Neuronal stem cell (in vitro differentiated cells): ENCODE results near the gene RIPK1.
A peak's percentile ranks its signal among the peaks of the same experiment; 100 is the strongest.

Experiments used
- DNase-seq: peaks from one replicate; pipeline ENCODE4 v3.0.0-alpha.2; 2013; ENCODE audit warnings: low spot score
- H2AFZ ChIP-seq: one replicate; pipeline ENCODE4 v1.6.1; 2013; ENCODE audit warnings: mild to moderate bottlenecking, low read length, inconsistent platforms
- H2AK5ac ChIP-seq: 2 replicates; pipeline ENCODE4 v1.6.1; 2013; ENCODE audit warnings: low read depth, mild to moderate bottlenecking, inconsistent platforms, low read length, moderate library complexity, mixed read lengths
- H2BK120ac ChIP-seq: 2 replicates; pipeline ENCODE4 v1.6.1; 2013; ENCODE audit warnings: low read depth, mild to moderate bottlenecking, inconsistent platforms, low read length, moderate library complexity, mixed read lengths
- H2BK12ac ChIP-seq: one replicate; pipeline ENCODE4 v1.6.1; 2013; ENCODE audit warnings: low read length, inconsistent platforms
- H2BK15ac ChIP-seq: 2 replicates; pipeline ENCODE4 v1.6.1; 2013; ENCODE audit warnings: mild to moderate bottlenecking, low read length, inconsistent platforms, mixed read lengths
- H2BK5ac ChIP-seq: one replicate; pipeline ENCODE4 v1.6.1; 2013; ENCODE audit warnings: inconsistent platforms, mild to moderate bottlenecking, low read length, moderate library complexity
- H3K14ac ChIP-seq: one replicate; pipeline ENCODE4 v1.6.1; 2013; ENCODE audit warnings: low read length, inconsistent platforms
- H3K18ac ChIP-seq: 2 replicates; pipeline ENCODE4 v1.6.1; 2013; ENCODE audit warnings: low read length, inconsistent platforms
- H3K23ac ChIP-seq: 2 replicates; pipeline ENCODE4 v1.6.1; 2013; ENCODE audit warnings: low read depth, mild to moderate bottlenecking, mixed read lengths, low read length, inconsistent platforms; ENCODE audit not compliant: poor library complexity
- H3K27ac ChIP-seq: replicated peaks from 3 replicates; pipeline ENCODE4 v1.5.1; 2013; ENCODE audit warnings: low read length, inconsistent platforms
- H3K27me3 ChIP-seq, 3 experiments: 2 replicates each; pipeline ENCODE4 v1.6.1; 2013; ENCODE audit warnings: low read length in 3 of 3, mild to moderate bottlenecking in 2 of 3, inconsistent platforms in 1 of 3, low read depth in 1 of 3, mixed read lengths in 1 of 3, moderate library complexity in 1 of 3; ENCODE audit not compliant: control insufficient read depth in 3 of 3, insufficient read depth in 3 of 3
- H3K36me3 ChIP-seq, 2 donors: replicated peaks in 1 of 2; 2 replicates each; pipeline ENCODE4 v1.6.1; 2013; ENCODE audit warnings: low read length in 2 of 2; ENCODE audit not compliant: control insufficient read depth in 2 of 2, insufficient read depth in 2 of 2
- H3K4ac ChIP-seq: 2 replicates; pipeline ENCODE4 v1.6.1; 2013; ENCODE audit warnings: inconsistent platforms, mild to moderate bottlenecking, low read length, moderate library complexity
- H3K4me1 ChIP-seq, 2 donors: 1 replicate in 1 of 2; 2 replicates in 1 of 2; pipeline ENCODE4 v1.6.1; 2013; ENCODE audit warnings: low read length in 2 of 2, low read depth in 1 of 2; ENCODE audit not compliant: control insufficient read depth in 2 of 2, insufficient read depth in 1 of 2
- H3K4me2 ChIP-seq: one replicate; pipeline ENCODE4 v1.6.1; 2013; ENCODE audit warnings: mild to moderate bottlenecking, low read length, inconsistent platforms; ENCODE audit not compliant: insufficient read depth, poor library complexity, severe bottlenecking
- H3K4me3 ChIP-seq, 2 donors: 2 replicates each; pipeline ENCODE4 v1.5.1; 2013; ENCODE audit warnings: low read length in 2 of 2, mild to moderate bottlenecking in 2 of 2, inconsistent platforms in 1 of 2, moderate library complexity in 1 of 2
- H3K79me1 ChIP-seq: one replicate; pipeline ENCODE4 v1.6.1; 2013; ENCODE audit warnings: low read depth, mild to moderate bottlenecking, inconsistent platforms, low read length, moderate library complexity
- H3K9ac ChIP-seq: one replicate; pipeline ENCODE4 v1.6.1; 2013; ENCODE audit warnings: mild to moderate bottlenecking, low read depth, low read length, inconsistent platforms; ENCODE audit not compliant: poor library complexity
- H3K9me3 ChIP-seq, 2 donors: replicated peaks in 1 of 2; 2 replicates each; pipeline versions ENCODE3 to v1.6.1; 2013; ENCODE audit warnings: low read length in 2 of 2, mild to moderate bottlenecking in 2 of 2, inconsistent platforms in 1 of 2, low read depth in 1 of 2, mixed read lengths in 1 of 2, moderate library complexity in 1 of 2; ENCODE audit not compliant: control insufficient read depth in 2 of 2, insufficient read depth in 1 of 2
- H4K8ac ChIP-seq: one replicate; pipeline ENCODE4 v1.6.1; 2013; ENCODE audit warnings: low read depth, mild to moderate bottlenecking, inconsistent platforms, low read length, moderate library complexity
- H4K91ac ChIP-seq: one replicate; pipeline ENCODE4 v1.6.1; 2013; ENCODE audit warnings: low read length, low read depth, mild to moderate bottlenecking, inconsistent platforms; ENCODE audit not compliant: poor library complexity
- WGBS, 2 donors: extraction: QIAGEN DNeasy Blood & Tissue Kit; methylation state at CpG; one replicate each; pipeline ENCODE4 v1.1.7; 2013; ENCODE audit warnings: missing lambda C conversion rate in 2 of 2, mixed read lengths in 1 of 2; ENCODE audit not compliant: insufficient read length in 2 of 2, insufficient replicate concordance in 1 of 2; ENCODE audit errors: extremely low coverage in 2 of 2; 5-methylcytosine and 5-hydroxymethylcytosine counted together

RIPK1 gene

GRCh38 chr6:3122823-3123182, 54.5 kb downstream of the RIPK1 start:
- Histone ChIP-seq H4K91ac (no peak overlapping the region), H3K14ac (no peak overlapping the region), H2BK15ac (no peak overlapping the region), H3K4ac (no peak overlapping the region), H3K27me3 (no peaks in the 10 kb centered on the region), H3K23ac (no peak overlapping the region), H3K36me3 (peaks cover 5 to 32% of the 10 kb centered on the region in 2 donors), H3K27ac (no peak overlapping the region), H3K9me3 (no peaks in the 10 kb centered on the region), H3K4me3 (no peak overlapping the region), H2BK5ac (no peak overlapping the region), H3K4me2 (no peak overlapping the region), H2AK5ac (no peak overlapping the region), H2BK120ac (no peak overlapping the region), H3K9ac (no peak overlapping the region), H4K8ac (no peak overlapping the region), H3K18ac (no peak overlapping the region), H3K79me1 (no peaks in the 10 kb centered on the region), H3K4me1 (peaks cover 1 to 6% of the 10 kb centered on the region in 2 donors), H2AFZ (no peak overlapping the region), H2BK12ac (no peak overlapping the region)
- DNase-seq: no peak
- no CpG with 5 or more reads among the region's 9 CpGs for WGBS, 2 donors

- Histone ChIP-seq H4K8ac (no peak overlapping the region), H2BK5ac (no peak overlapping the region), H4K91ac (no peak overlapping the region), H3K4ac (no peak overlapping the region), H3K18ac (no peak overlapping the region), H3K9me3 (no peaks in the 10 kb centered on the region), H3K4me3 (no peak overlapping the region), H2AFZ (no peak overlapping the region), H3K23ac (no peak overlapping the region), H3K27me3 (no peaks in the 10 kb centered on the region), H2BK15ac (no peak overlapping the region), H2BK120ac (no peak overlapping the region), H3K4me1 (peaks cover 0 to 3% of the 10 kb centered on the region in 2 donors), H3K36me3 (peaks cover 17 to 51% of the 10 kb centered on the region in 2 donors), H3K79me1 (no peaks in the 10 kb centered on the region), H3K9ac (no peak overlapping the region), H3K27ac (no peak overlapping the region), H2AK5ac (no peak overlapping the region), H3K14ac (no peak overlapping the region), H3K4me2 (no peak overlapping the region), H2BK12ac (no peak overlapping the region)
- no CpG with 5 or more reads among the region's 8 CpGs for WGBS, 2 donors
- DNase-seq: no peak
These were observed 56.4 kb downstream of the RIPK1 start for GRCh38 chr6:3124667-3125066.

- Histone ChIP-seq H2AFZ (no peak overlapping the region), H3K4me3 (no peak overlapping the region), H3K4me2 (no peak overlapping the region), H3K9ac (peak overlapping the region; percentile 39), H3K27me3 (no peaks in the 10 kb centered on the region), H2BK120ac (no peak overlapping the region), H2BK5ac (no peak overlapping the region), H3K9me3 (no peaks in the 10 kb centered on the region), H3K27ac (no peak overlapping the region), H3K4me1 (peaks cover 0 to 2% of the 10 kb centered on the region in 2 donors), H2BK12ac (no peak overlapping the region), H4K8ac (no peak overlapping the region), H3K14ac (no peak overlapping the region), H3K79me1 (no peaks in the 10 kb centered on the region), H3K36me3 (peaks cover 26 to 55% of the 10 kb centered on the region in 2 donors), H3K18ac (no peak overlapping the region), H4K91ac (no peak overlapping the region), H3K23ac (no peak overlapping the region), H3K4ac (no peak overlapping the region), H2BK15ac (no peak overlapping the region), H2AK5ac (no peak overlapping the region)
- no peak for DNase-seq
- no CpG with 5 or more reads among the region's 2 CpGs for WGBS, 2 donors
These were observed 57.5 kb downstream of the RIPK1 start for GRCh38 chr6:3125815-3126214.

GRCh38 chr6:3128356-3129108, 60.2 kb downstream of the RIPK1 start:
- no CpG with 5 or more reads among the region's 15 CpGs for WGBS, 2 donors
- DNase-seq: no peak

More at GRCh38 chr6:3128356-3129108, 60.2 kb downstream of the RIPK1 start:
- H3K14ac ChIP-seq: no peak overlapping the region
- H2BK120ac ChIP-seq: no peak overlapping the region
- H2AFZ ChIP-seq: no peak overlapping the region
- no peak overlapping the region for H3K4me2 ChIP-seq
- H3K4me3 ChIP-seq: no peak overlapping the region
- no peak overlapping the region for H2BK5ac ChIP-seq
- no peak overlapping the region for H3K9ac ChIP-seq
- peaks cover 2% of the 10 kb centered on the region for H3K79me1 ChIP-seq
- H3K18ac ChIP-seq: no peak overlapping the region
- no peak overlapping the region for H2BK15ac ChIP-seq
- H4K91ac ChIP-seq: no peak overlapping the region
- H2AK5ac ChIP-seq: no peak overlapping the region
- no peak overlapping the region for H2BK12ac ChIP-seq
- no peaks in the 10 kb centered on the region for H3K9me3 ChIP-seq
- peaks cover 38 to 80% of the 10 kb centered on the region in 2 donors for H3K36me3 ChIP-seq
- no peak overlapping the region for H3K4ac ChIP-seq
- peak overlapping the region; percentile 47 for H3K23ac ChIP-seq
- no peaks in the 10 kb centered on the region for H3K27me3 ChIP-seq
- H3K27ac ChIP-seq: no peak overlapping the region
- H4K8ac ChIP-seq: no peak overlapping the region
- H3K4me1 ChIP-seq: peaks cover 0 to 1% of the 10 kb centered on the region in 2 donors
